ENCODE measurements around the gene IGSF9B.
A peak's percentile ranks its signal among the peaks of the same experiment; 100 is the strongest.

IGSF9B gene

GRCh38 chr11:133977067-133977677, 20.4 kb upstream of the IGSF9B start:
- peak; percentile 75 for DNase-seq (ENCODE audit: low spot score)
- in situ Hi-C loops (cut with MboI; ENCODE audit: low sequenced_read_pairs, unreplicated experiment), result no loop called here
- TF ChIP-seq, protein P1, sequence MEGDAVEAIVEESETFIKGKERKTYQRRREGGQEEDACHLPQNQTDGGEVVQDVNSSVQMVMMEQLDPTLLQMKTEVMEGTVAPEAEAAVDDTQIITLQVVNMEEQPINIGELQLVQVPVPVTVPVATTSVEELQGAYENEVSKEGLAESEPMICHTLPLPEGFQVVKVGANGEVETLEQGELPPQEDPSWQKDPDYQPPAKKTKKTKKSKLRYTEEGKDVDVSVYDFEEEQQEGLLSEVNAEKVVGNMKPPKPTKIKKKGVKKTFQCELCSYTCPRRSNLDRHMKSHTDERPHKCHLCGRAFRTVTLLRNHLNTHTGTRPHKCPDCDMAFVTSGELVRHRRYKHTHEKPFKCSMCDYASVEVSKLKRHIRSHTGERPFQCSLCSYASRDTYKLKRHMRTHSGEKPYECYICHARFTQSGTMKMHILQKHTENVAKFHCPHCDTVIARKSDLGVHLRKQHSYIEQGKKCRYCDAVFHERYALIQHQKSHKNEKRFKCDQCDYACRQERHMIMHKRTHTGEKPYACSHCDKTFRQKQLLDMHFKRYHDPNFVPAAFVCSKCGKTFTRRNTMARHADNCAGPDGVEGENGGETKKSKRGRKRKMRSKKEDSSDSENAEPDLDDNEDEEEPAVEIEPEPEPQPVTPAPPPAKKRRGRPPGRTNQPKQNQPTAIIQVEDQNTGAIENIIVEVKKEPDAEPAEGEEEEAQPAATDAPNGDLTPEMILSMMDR (IDR thresholded peaks at IDR 0.05; ENCODE audit: borderline replicate concordance, control extremely low read depth, extremely low read depth, insufficient read depth, missing control alignments), result no peak

GRCh38 chr11:133975488-133975849, 18.7 kb upstream of the IGSF9B start:
- DNase-seq (ENCODE audit: low spot score), result no peak
- in situ Hi-C loops (cut with MboI; ENCODE audit: low sequenced_read_pairs, unreplicated experiment), result no loop called here
- TF ChIP-seq, protein P1 (IDR thresholded peaks at IDR 0.05; ENCODE audit: borderline replicate concordance, control extremely low read depth, extremely low read depth, insufficient read depth, missing control alignments), result no peak

DNA sequence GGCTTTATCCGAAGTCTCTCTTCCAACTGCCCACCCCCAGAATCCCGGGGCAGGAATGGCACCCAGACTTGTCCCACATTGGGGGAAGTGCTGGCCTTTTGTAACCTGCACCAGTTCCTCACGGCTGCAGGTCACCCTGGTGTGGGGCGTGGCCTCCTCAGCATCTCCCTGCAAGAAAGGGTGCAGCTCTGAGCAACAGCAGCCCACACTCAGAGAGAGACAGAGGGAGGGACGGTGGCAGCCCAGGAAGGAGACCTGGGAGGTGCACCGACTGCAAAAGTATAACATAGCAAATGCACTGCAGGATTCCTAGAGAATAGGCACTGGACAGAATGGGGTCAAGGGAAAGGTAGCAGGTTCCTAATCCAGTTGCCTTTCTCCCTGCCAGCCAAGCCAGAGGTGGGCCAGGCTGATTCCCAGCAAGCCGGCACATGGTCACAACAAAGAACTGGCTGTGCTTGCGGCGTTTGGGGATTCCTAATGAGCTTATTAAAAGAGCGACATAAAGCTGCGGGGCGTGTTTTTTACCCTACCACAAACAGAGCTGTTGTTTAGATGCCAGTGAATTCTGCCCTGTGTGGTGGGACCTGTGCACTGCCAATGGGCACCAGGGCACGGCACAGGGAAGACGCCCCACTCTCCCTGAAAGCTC, 18.2 kb upstream of the IGSF9B start:
- TF ChIP-seq, protein P1 (IDR thresholded peaks at IDR 0.05; ENCODE audit: borderline replicate concordance, control extremely low read depth, extremely low read depth, insufficient read depth, missing control alignments), result no peak
- in situ Hi-C loops (cut with MboI; ENCODE audit: low sequenced_read_pairs, unreplicated experiment), result no loop called here

GRCh38 chr11:133971881-133972280, 15.1 kb upstream of the IGSF9B start:
- in situ Hi-C loops (cut with MboI; ENCODE audit: low sequenced_read_pairs, unreplicated experiment), result no loop called here
- no peak for DNase-seq (ENCODE audit: low spot score)
- TF ChIP-seq, protein P1 (IDR thresholded peaks at IDR 0.05; ENCODE audit: borderline replicate concordance, control extremely low read depth, extremely low read depth, insufficient read depth, missing control alignments), result no peak

More for the DNA sequence above, 18.2 kb upstream of the IGSF9B start:
- no peak for DNase-seq (ENCODE audit: low spot score)

DNA sequence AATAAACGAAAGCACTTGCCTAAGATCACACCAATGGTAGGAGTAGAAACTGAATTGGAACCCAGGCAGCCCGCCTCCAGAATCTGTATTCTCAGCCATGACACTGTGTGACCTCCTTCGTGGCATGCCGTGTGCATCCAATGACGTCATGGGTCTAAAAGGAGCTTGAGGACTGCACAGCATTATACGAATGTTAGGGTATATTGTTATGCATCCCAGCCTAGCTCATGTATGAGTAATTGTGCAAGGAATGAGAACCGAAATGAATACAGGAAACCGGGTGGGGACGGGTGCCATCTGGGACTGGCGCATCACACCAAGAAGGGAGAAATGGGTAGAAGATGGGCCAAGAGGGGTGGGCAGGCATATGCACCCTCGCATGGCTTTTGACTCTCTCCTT, 12.3 kb upstream of the IGSF9B start:
- TF ChIP-seq, protein P1 (IDR thresholded peaks at IDR 0.05; ENCODE audit: borderline replicate concordance, control extremely low read depth, extremely low read depth, insufficient read depth, missing control alignments), result no peak
- in situ Hi-C loops (cut with MboI; ENCODE audit: low sequenced_read_pairs, unreplicated experiment), result no loop called here
- no peak for DNase-seq (ENCODE audit: low spot score)

DNA sequence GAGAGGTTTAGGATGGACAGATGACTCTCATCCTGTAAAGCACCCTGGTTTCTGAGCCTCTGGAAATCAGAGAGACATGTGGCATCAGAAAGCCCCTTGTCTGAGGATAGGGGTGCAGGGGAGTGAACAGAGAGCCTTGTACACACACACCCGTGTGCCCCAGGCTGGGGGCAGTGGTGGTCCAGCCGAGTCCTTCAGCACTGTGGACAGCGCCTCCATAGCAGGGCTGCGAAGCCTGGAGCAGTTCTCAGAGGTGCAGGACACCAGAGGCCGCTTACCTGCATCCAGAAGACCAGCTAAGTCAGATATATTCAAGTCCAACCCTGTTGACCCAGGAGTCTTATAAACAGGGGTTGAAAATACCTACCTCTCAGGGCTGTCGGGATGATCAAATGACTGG, 11.5 kb upstream of the IGSF9B start:
- in situ Hi-C loops (cut with MboI; ENCODE audit: low sequenced_read_pairs, unreplicated experiment), result no loop called here
- DNase-seq (ENCODE audit: low spot score), result no peak
- TF ChIP-seq, protein P1 (IDR thresholded peaks at IDR 0.05; ENCODE audit: borderline replicate concordance, control extremely low read depth, extremely low read depth, insufficient read depth, missing control alignments), result no peak

All from GM13976 (cell line).